Liver (tissue), 3 donors: ENCODE results near the gene GLMP.

Source experiments
- CTCF ChIP-seq: fragments of 150-350 bp; IDR thresholded peaks from 2 replicates; pipeline ENCODE4 v1.5.1; 2017; ENCODE audit warnings: improper control_type of control experiment, low read depth, low read length; ENCODE audit not compliant: missing input control
- HNF4A ChIP-seq, 2 donors: conservative IDR thresholded peaks; 2 replicates each; pipeline ENCODE4 v1.6.1; 2016; ENCODE audit warnings: antibody characterized with exemption in 2 of 2, mild to moderate bottlenecking in 2 of 2
- MAX ChIP-seq: IDR thresholded peaks from 2 replicates; pipeline ENCODE4 v1.6.1; 2016; ENCODE audit warnings: antibody characterized with exemption
- RAD21 ChIP-seq, 2 donors: IDR thresholded peaks; 2 replicates each; pipeline ENCODE4 v1.6.1; 2016; ENCODE audit warnings: antibody characterized with exemption in 2 of 2, mild to moderate bottlenecking in 2 of 2
- RXRA ChIP-seq, 2 donors: IDR thresholded peaks; 2 replicates each; pipeline ENCODE4 v1.6.1; 2017 to 2018; ENCODE audit warnings: antibody characterized with exemption in 2 of 2, mild to moderate bottlenecking in 1 of 2
- TAF1 ChIP-seq: conservative IDR thresholded peaks from 2 replicates; pipeline ENCODE4 v1.6.1; 2016; ENCODE audit warnings: antibody characterized with exemption, mild to moderate bottlenecking
- YY1 ChIP-seq: IDR thresholded peaks from 2 replicates; pipeline ENCODE4 v1.6.1; 2016; ENCODE audit warnings: antibody characterized with exemption, mild to moderate bottlenecking
- TF ChIP-seq, protein P1 (sequence below): IDR thresholded peaks from 2 replicates; pipeline ENCODE4 v1.6.1; 2016; ENCODE audit warnings: antibody characterized with exemption
- TF ChIP-seq, protein P2 (sequence below): IDR thresholded peaks from 2 replicates; pipeline ENCODE4 v1.6.1; 2016; ENCODE audit warnings: antibody characterized with exemption
- donor health status: healthy.
- donor health status: healthy.

- TF ChIP-seq HNF4A (conservative IDR thresholded peaks at IDR 0.05) (no peak), CTCF (no peak), RXRA (IDR thresholded peaks at IDR 0.05) (no peak), MAX (no peak), RAD21 (IDR thresholded peaks at IDR 0.05) (no peak), TAF1 (no peak), YY1 (no peak)
- TF ChIP-seq, protein P1, sequence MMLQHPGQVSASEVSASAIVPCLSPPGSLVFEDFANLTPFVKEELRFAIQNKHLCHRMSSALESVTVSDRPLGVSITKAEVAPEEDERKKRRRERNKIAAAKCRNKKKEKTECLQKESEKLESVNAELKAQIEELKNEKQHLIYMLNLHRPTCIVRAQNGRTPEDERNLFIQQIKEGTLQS: no peak
- TF ChIP-seq, protein P2, sequence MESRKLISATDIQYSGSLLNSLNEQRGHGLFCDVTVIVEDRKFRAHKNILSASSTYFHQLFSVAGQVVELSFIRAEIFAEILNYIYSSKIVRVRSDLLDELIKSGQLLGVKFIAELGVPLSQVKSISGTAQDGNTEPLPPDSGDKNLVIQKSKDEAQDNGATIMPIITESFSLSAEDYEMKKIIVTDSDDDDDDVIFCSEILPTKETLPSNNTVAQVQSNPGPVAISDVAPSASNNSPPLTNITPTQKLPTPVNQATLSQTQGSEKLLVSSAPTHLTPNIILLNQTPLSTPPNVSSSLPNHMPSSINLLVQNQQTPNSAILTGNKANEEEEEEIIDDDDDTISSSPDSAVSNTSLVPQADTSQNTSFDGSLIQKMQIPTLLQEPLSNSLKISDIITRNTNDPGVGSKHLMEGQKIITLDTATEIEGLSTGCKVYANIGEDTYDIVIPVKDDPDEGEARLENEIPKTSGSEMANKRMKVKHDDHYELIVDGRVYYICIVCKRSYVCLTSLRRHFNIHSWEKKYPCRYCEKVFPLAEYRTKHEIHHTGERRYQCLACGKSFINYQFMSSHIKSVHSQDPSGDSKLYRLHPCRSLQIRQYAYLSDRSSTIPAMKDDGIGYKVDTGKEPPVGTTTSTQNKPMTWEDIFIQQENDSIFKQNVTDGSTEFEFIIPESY: no peak
Measured at GRCh38 chr1:156258859-156259258, 36.6 kb downstream of the GLMP start.
